Measurements from ENCODE around the gene TTC16.

TTC16 gene

GRCh38 chr9:127722055-127722745 lies 6.3 kb downstream of the TTC16 start:
- peak; percentile 82 for DNase-seq

- DNase-seq: no peak
Observed at GRCh38 chr9:127723013-127723412, 7.1 kb downstream of the TTC16 start.

- no peak for DNase-seq
Observed at GRCh38 chr9:127723444-127723843, 7.6 kb downstream of the TTC16 start.

DNA sequence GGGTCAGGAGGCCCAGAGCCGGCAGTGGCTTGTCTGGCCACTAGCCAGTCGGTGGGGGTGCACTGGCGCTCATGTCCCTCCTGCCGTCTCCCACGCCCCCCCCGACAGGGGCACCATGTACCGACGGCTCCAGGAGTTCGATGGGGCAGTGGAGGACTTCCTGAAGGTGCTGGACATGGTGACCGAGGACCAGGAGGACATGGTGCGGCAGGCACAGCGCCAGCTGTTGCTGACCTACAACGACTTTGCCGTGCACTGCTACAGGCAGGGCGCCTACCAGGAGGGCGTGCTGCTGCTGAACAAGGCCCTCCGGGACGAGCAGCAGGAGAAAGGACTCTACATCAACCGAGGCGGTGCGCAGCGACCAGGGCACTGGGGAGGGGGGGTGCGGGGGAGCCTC lies 8.1 kb downstream of the TTC16 start:
- DNase-seq: no peak

GRCh38 chr9:127726871-127727270 lies 11.0 kb downstream of the TTC16 start:
- DNase-seq: peak; percentile 36

- no peak for DNase-seq
Observed at GRCh38 chr9:127728808-127729207, 12.9 kb downstream of the TTC16 start.

DNA sequence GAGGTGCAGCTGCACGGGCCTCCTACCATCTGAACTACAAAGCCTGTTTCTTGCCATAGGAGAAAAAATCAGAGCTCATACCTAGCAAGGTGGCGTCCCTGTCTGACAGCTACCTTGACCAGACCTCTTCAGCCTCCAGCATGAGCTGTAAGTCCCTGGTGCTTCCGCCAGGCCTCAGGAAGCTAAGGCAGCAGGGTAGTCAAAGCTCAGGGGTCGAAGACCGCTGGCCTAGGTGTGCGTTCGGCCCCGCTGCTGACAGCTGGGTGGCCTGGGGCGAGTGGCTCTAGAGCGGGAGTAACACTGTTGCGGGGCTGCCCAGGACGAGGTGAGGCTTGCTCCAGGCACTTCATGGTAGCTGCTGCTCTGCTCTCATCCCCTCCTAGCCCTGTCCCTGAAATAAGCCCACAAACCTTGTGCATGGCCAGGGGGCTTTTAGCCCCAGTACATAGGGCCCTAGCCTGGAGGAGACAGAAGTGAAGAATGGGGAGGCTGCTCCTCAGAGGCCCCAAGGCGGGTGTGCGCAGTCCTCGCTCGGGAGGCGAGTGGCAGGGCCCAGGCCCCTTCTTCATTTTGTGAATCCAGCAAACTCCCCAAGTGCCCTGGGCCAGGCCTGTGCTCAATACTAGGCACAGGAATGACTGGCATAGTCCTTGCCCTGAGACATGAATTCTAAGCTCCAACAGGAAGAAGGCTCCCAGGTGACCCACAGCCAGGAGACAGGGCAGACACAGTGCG lies 13.8 kb downstream of the TTC16 start:
- no peak for DNase-seq

- no peak for DNase-seq
Observed at GRCh38 chr9:127730262-127730661, 14.4 kb downstream of the TTC16 start.

- no peak for DNase-seq
Observed at GRCh38 chr9:127730799-127731410, 15.0 kb downstream of the TTC16 start.

- no peak for DNase-seq
Observed at GRCh38 chr9:127731938-127732337, 16.1 kb downstream of the TTC16 start.

DNA sequence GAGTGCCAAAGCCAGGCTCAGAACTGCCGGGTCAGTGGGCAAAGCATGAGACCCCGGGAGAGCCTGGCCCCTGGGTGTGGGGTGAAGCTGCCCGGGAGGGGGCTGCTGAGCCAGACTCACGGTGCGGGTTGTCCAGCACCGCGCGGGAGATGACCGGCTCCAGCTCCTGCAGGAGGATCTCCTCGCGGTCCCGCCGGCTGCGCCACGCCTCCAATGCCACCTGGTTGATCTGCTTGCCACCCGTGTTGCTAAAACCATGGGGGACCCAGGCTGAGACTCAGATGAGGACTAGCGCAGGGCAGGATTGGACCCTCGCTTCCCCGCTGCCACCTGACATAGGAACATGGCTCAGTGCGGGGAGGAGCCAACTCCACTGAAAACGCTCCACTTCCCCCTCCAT lies 16.6 kb downstream of the TTC16 start:
- DNase-seq: no peak

GRCh38 chr9:127733614-127734013 lies 17.7 kb downstream of the TTC16 start:
- no peak for DNase-seq

- peak; percentile 36 for DNase-seq
Observed at GRCh38 chr9:127734247-127734746, 18.4 kb downstream of the TTC16 start.

- DNase-seq: peak; percentile 95
Observed at GRCh38 chr9:127734747-127735529, 19.1 kb downstream of the TTC16 start, which contains the start of gene TOR2A. TSS of gene TOR2A (minus strand) at chr9:127735294. CDS start at chr9:127735270, 24 bp downstream.

GRCh38 chr9:127735530-127736185 lies 19.8 kb downstream of the TTC16 start:
- DNase-seq: peak; percentile 40

GRCh38 chr9:127738666-127739065 lies 22.8 kb downstream of the TTC16 start:
- DNase-seq: no peak

GRCh38 chr9:127739614-127740330 lies 23.9 kb downstream of the TTC16 start:
- no peak for DNase-seq

- peak; percentile 91 for DNase-seq
Observed at GRCh38 chr9:127741831-127742434, 26.1 kb downstream of the TTC16 start.

- peak; percentile 95 for DNase-seq
Observed at GRCh38 chr9:127742435-127743088, 26.7 kb downstream of the TTC16 start.

DNA sequence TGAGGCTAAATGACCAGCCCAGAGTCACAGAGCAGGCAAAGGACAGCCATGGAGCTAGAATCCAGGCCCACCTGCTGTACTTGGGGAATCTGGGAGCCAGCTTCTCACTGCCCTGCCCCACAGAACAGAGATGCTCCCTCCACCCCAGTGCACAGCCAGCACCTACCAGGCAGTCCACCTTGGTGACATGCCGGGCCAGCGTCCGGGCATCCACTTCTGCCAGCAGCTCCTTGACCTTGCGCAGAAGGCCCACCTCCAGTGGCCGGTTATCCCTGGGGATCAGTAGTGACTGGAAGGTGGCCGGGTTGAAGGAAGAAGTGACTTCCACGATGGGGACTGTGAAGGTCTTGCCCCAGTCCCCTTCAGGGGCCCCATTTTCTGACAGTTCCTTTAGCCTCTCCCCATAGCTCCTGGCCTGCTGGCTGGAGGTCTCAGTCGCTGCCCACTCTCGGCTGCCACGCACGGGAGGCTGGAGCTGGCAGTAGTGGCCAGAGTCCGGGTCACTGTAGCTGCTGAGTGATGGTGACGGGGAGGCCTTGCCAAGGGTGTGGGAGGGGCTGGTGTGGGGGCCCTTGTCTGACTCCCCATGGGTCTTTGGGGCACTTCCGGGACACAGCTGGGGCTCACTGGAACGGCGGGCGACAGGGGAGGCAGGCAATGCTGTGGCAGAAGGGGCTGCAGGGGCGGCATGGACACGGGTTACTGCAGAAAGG lies 28.7 kb downstream of the TTC16 start:
- DNase-seq: no peak
